Measurements from ENCODE around the gene RESF1. TPM values are rescaled to one million over a fixed set of nuclear protein-coding genes. Genes with fewer than 3 reads are reported as not detected.

RESF1 gene
- total RNA-seq, 1 experiment from 2014 or later, result 14.3 TPM

Other genes starting within 250 kb of the RESF1 start
- 10.7 and 20.9 TPM in 2 replicates for gene AMN1, start 230.4 kb upstream of the RESF1 start, total RNA-seq (2014; rRNA removed; shearing (Covaris generic))
- 10.0 and 10.6 TPM in 2 replicates for gene BICD1, start 147.4 kb downstream of the RESF1 start, total RNA-seq (2014; rRNA removed; shearing (Covaris generic))